Cardiac muscle cell (in vitro differentiated cells and primary cell): ENCODE results near the gene RREB1. TPM values are rescaled to one million over a fixed set of nuclear protein-coding genes. Genes with fewer than 3 reads are reported as not detected.
A peak's percentile ranks its signal among the peaks of the same experiment; 100 is the strongest.
"Not testable (repeated sequence)": the region's sequence is repeated elsewhere in the genome, so short reads cannot be mapped to it uniquely, and the experiment has no call there.

Experiments
- DNase-seq, 2 donors: peaks; one replicate each; pipeline versions ENCODE4 v3.0.0 to v3.0.0-alpha.2; 2010 to 2017; ENCODE audit warnings: low read depth in 1 of 2, low spot score in 1 of 2
- H3K27ac ChIP-seq: fragments of 200-600 bp; sonication (generic); 2 replicates; pipeline ENCODE4 v1.5.1; 2016
- H3K27me3 ChIP-seq: fragments of 200-600 bp; sonication (generic); 2 replicates; pipeline ENCODE4 v1.6.0; 2016; ENCODE audit warnings: control low read depth
- H3K36me3 ChIP-seq: fragments of 200-600 bp; sonication (generic); 2 replicates; pipeline ENCODE4 v1.5.1; 2016; ENCODE audit warnings: control low read depth
- H3K4me1 ChIP-seq: fragments of 200-600 bp; sonication (generic); 2 replicates; pipeline ENCODE4 v1.8.1; 2017; ENCODE audit warnings: low read depth, mild to moderate bottlenecking, mixed run types
- H3K4me3 ChIP-seq: fragments of 200-600 bp; sonication (generic); 2 replicates; pipeline ENCODE4 v1.5.1; 2016; ENCODE audit warnings: mild to moderate bottlenecking
- H3K9me3 ChIP-seq: fragments of 200-600 bp; sonication (generic); 2 replicates; pipeline ENCODE4 v1.5.1; 2017; ENCODE audit warnings: low read depth, mild to moderate bottlenecking, control low read depth
- CTCF ChIP-seq: IDR thresholded peaks from 2 replicates; pipeline ENCODE4 v1.5.1; 2012; ENCODE audit warnings: low read depth, mild to moderate bottlenecking, low read length
- polyA plus RNA-seq: library from polyadenylated mRNA; unstranded; fragments of >200 nt; fragmentation: Nextera tagmentation; extraction: Ambion mirVana; gene quantifications from 2 replicates; pipeline ENCODE4 v1.2.1, GENCODE V29; 2016
- total RNA-seq: library from RNA; depleted of rRNA; stranded (reverse); fragments of >200 nt; gene quantifications from 2 replicates; pipeline ENCODE4 v1.2.3, GENCODE V29; 2016

RREB1 gene
- total and polyA plus RNA-seq, 2 experiments from 2014 or later, result 15.4 to 55.3 TPM

DNA sequence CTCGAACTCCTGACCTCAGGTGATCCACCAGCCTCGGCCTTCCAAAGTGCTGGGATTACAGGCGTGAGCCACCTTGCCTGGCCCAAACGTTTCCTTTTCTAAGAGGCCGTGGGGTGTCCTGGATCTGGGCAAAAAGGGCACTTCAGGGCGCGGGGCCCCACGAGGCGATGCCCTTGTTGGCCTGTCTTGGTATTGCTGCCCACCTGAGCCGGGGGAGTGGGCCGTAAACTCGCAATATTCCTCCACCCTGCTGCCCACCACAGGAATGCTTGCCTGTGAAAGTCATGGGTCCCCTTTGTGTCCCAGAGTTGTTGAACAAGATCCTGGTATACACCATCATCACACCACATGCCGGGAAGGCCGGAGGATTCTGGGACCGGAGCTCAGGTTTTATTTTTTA lies 156.3 kb downstream of the RREB1 start:
- Histone ChIP-seq H3K36me3 (no peaks in the 10 kb centered on the region), H3K4me1 (peaks cover 8% of the 10 kb centered on the region), H3K9me3 (no peaks in the 10 kb centered on the region), H3K4me3 (no peak overlapping the region), H3K27ac (no peak overlapping the region), H3K27me3 (no peaks in the 10 kb centered on the region)
- no peak for TF ChIP-seq CTCF
- no peak for DNase-seq

GRCh38 chr6:7264686-7265384 lies 157.1 kb downstream of the RREB1 start:
- TF ChIP-seq CTCF, result no peak
- Histone ChIP-seq H3K27me3 (no peaks in the 10 kb centered on the region), H3K4me3 (no peak overlapping the region), H3K9me3 (no peaks in the 10 kb centered on the region), H3K4me1 (peaks cover 8% of the 10 kb centered on the region), H3K27ac (no peak overlapping the region), H3K36me3 (no peaks in the 10 kb centered on the region)
- no peak for DNase-seq

DNA sequence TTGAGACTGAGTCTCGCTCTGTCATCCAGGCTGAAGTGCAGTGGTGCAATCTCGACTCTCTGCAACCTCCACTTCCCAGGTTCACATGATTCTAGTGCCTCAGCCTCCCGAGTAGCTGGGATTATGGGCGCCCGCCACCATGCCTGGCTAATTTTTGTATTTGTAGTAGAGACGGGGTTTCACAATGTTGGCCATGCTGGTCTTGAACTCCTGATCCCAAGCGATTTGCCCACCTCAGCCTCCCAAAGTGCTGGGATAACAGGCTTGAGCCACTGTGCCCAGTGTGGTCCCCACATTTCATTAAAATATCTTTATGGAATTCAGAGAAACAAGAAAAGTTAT lies 157.6 kb downstream of the RREB1 start:
- not testable (repeated sequence) for H3K36me3 ChIP-seq, H3K4me1 ChIP-seq, H3K4me3 ChIP-seq, H3K27me3 ChIP-seq, DNase-seq, H3K9me3 ChIP-seq, H3K27ac ChIP-seq

DNA sequence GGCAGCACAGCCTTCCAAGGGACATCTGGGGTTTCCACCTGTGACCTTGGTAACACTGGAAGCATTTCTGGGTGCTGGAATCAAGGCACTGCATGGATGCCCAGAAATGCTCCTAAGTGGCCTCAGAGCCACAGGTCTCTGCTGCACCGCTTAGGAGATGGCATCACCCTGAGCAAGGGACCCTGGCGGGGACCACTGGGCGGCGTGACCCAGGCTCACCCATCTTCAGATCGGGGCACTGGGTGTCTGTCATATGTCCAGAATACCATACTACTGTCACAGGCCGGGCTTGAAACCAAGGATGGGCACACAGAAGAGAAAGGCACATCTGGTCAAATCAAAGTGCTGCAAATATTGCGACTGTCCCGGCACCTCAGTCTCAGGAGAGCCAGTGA lies 159.3 kb downstream of the RREB1 start:
- DNase-seq, result no peak
- no peaks in the 10 kb centered on the region for H3K36me3 ChIP-seq
- no peak overlapping the region for H3K27ac ChIP-seq
- no peaks in the 10 kb centered on the region for H3K27me3 ChIP-seq
- no peaks in the 10 kb centered on the region for H3K9me3 ChIP-seq
- no peak for TF ChIP-seq CTCF
- H3K4me3 ChIP-seq, result no peak overlapping the region
- no peaks in the 10 kb centered on the region for H3K4me1 ChIP-seq

- H3K4me3 ChIP-seq, result no peak overlapping the region
- TF ChIP-seq CTCF, result no peak
- H3K27ac ChIP-seq, result no peak overlapping the region
- no peaks in the 10 kb centered on the region for H3K27me3 ChIP-seq
- H3K36me3 ChIP-seq, result no peaks in the 10 kb centered on the region
- no peaks in the 10 kb centered on the region for H3K4me1 ChIP-seq
- no peaks in the 10 kb centered on the region for H3K9me3 ChIP-seq
- peak in 1 of 2 donors; percentile 88 for DNase-seq
Measured at GRCh38 chr6:7267466-7268091, 159.8 kb downstream of the RREB1 start.

DNA sequence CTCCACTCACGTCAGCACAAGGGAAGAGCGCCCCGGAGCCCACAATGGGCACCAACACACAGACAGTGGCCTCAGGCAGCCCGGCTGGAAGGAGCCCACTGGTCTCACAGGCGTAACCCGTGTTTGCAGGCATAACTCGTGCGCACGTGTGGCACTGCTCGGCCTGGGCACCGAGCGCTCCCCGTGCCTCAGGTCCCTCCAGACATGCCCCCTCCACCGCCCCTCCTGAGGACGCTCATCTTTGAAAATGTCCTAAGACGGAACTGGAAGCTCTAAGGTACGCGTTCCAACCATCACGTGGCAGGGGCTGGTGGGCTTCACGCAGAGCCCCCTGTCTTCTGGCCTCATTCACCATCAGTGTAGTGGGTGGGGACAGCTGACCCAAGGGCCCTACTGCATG lies 160.6 kb downstream of the RREB1 start:
- no peak for DNase-seq
- Histone ChIP-seq H3K4me1 (no peaks in the 10 kb centered on the region), H3K9me3 (no peaks in the 10 kb centered on the region), H3K36me3 (no peaks in the 10 kb centered on the region), H3K27ac (no peak overlapping the region), H3K27me3 (no peaks in the 10 kb centered on the region), H3K4me3 (no peak overlapping the region)
- TF ChIP-seq CTCF, result no peak
